A549 treated with ZK216348 at 1 μM for 4 hours (cell line): ENCODE data around the gene TSPAN19. TPM values are rescaled to one million over a fixed set of nuclear protein-coding genes. Genes with fewer than 3 reads are reported as not detected.

Experiments used
- total RNA-seq: library from RNA; stranded (reverse); fragments of 200-300 nt; extraction: Qiagen RNA extraction; gene quantifications from 5 replicates; pipeline ENCODE4 v1.2.3, GENCODE V29; 2022; ENCODE audit warnings: low read depth

TSPAN19 gene
- total RNA-seq, result 0.17 TPM in 1 of 5 replicates, not detected in the others

GRCh38 chr12:85036234-85036707 lies at the start of gene TSPAN19, which contains the start of gene LRRIQ1:
TSS of gene TSPAN19 (minus strand) at chr12:85036277. CDS start at chr12:85029946, 6,331 bp downstream.
TSS of gene LRRIQ1 (plus strand) at chr12:85036351. CDS start at chr12:85038177, 1,826 bp downstream.

Other genes with a start within 250 kb of the TSPAN19 start
- 1.5 to 5.8 TPM (median 4.1 TPM) in 5 replicates for gene SLC6A15, start 123.5 kb downstream of the TSPAN19 start, total RNA-seq
- 0.83 to 2.1 TPM (median 1.2 TPM) in 5 replicates for gene LRRIQ1, start 74 bp upstream of the TSPAN19 start, total RNA-seq
- gene ALX1, start 243.9 kb upstream of the TSPAN19 start, total RNA-seq, result 4.6 to 5.8 TPM (median 5.3 TPM) in 5 replicates